Astrocyte (in vitro differentiated cells and primary cell): ENCODE results near the gene FAM47E.

Source experiments
- EZH2 ChIP-seq: IDR thresholded peaks from 2 replicates; pipeline ENCODE4 v1.6.1; 2012; ENCODE audit warnings: mild to moderate bottlenecking, low read length, inconsistent platforms; ENCODE audit not compliant: insufficient read depth
- TF ChIP-seq, protein P1 (sequence below): IDR thresholded peaks from 2 replicates; pipeline ENCODE4 v1.5.1; 2011; ENCODE audit warnings: low read depth, mild to moderate bottlenecking, inconsistent platforms, low read length, moderate library complexity; ENCODE audit not compliant: insufficient read depth

GRCh38 chr4:76279462-76279861 is 27.9 kb downstream of the FAM47E start:
- TF ChIP-seq, protein P1, sequence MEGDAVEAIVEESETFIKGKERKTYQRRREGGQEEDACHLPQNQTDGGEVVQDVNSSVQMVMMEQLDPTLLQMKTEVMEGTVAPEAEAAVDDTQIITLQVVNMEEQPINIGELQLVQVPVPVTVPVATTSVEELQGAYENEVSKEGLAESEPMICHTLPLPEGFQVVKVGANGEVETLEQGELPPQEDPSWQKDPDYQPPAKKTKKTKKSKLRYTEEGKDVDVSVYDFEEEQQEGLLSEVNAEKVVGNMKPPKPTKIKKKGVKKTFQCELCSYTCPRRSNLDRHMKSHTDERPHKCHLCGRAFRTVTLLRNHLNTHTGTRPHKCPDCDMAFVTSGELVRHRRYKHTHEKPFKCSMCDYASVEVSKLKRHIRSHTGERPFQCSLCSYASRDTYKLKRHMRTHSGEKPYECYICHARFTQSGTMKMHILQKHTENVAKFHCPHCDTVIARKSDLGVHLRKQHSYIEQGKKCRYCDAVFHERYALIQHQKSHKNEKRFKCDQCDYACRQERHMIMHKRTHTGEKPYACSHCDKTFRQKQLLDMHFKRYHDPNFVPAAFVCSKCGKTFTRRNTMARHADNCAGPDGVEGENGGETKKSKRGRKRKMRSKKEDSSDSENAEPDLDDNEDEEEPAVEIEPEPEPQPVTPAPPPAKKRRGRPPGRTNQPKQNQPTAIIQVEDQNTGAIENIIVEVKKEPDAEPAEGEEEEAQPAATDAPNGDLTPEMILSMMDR, result no peak
- TF ChIP-seq EZH2, result no peak
